Stimulated activated CD4-positive, alpha-beta T cell treated with anti-CD3 and anti-CD28 coated beads, TNF-alpha, amount 100 ng/mL, for 1 hour (primary cell): ENCODE data around the gene UBA7.

Experiments
- DNase-seq, 3 donors: peaks; one replicate each; pipeline ENCODE4 v3.0.0-alpha.2; 2020; ENCODE audit warnings: low read depth in 3 of 3, low spot score in 1 of 3

UBA7 gene

GRCh38 chr3:49805897-49806701 is 7.7 kb downstream of the UBA7 start:
- DNase-seq: no peak

GRCh38 chr3:49805367-49805782 is 8.4 kb downstream of the UBA7 start:
- no peak for DNase-seq

GRCh38 chr3:49804141-49805041 is 9.4 kb downstream of the UBA7 start:
- no peak for DNase-seq

GRCh38 chr3:49803465-49804140 is 10.2 kb downstream of the UBA7 start:
- no peak for DNase-seq

- DNase-seq: peak; percentile 72 to 75 (median 73)
Observed at GRCh38 chr3:49802719-49803464, 10.9 kb downstream of the UBA7 start, which contains the start of gene INKA1. INKA1 (plus strand) TSS chr3:49803261; CDS start chr3:49803393, 132 bp downstream.

GRCh38 chr3:49801160-49801559 is 12.6 kb downstream of the UBA7 start:
- DNase-seq: no peak

- no peak for DNase-seq
Observed at GRCh38 chr3:49799761-49800160, 14.0 kb downstream of the UBA7 start, which contains the start of gene CDHR4. CDHR4 (minus strand) TSS chr3:49799873; CDS start chr3:49799812, 61 bp downstream.

- no peak for DNase-seq
Observed at GRCh38 chr3:49799105-49799504, 14.6 kb downstream of the UBA7 start.

- no peak for DNase-seq
Observed at GRCh38 chr3:49794926-49795905, 18.5 kb downstream of the UBA7 start.

GRCh38 chr3:49794431-49794830 is 19.3 kb downstream of the UBA7 start:
- DNase-seq: no peak

GRCh38 chr3:49793486-49794085 is 20.2 kb downstream of the UBA7 start:
- no peak for DNase-seq

GRCh38 chr3:49792371-49793150 is 21.2 kb downstream of the UBA7 start:
- no peak for DNase-seq

GRCh38 chr3:49791571-49791970 is 22.2 kb downstream of the UBA7 start:
- no peak for DNase-seq

GRCh38 chr3:49790626-49791411 is 22.9 kb downstream of the UBA7 start:
- DNase-seq: no peak

GRCh38 chr3:49788056-49788455 is 25.7 kb downstream of the UBA7 start:
- no peak for DNase-seq

- DNase-seq: no peak
Observed at GRCh38 chr3:49787536-49787935, 26.2 kb downstream of the UBA7 start.

- no peak for DNase-seq
Observed at GRCh38 chr3:49787182-49787464, 26.6 kb downstream of the UBA7 start.
